ENCODE data around the gene ZNF831.
A peak's percentile ranks its signal among the peaks of the same experiment; 100 is the strongest.

ZNF831 gene

GRCh38 chr20:59170406-59171349 lies 7.1 kb downstream of the ZNF831 start:
- no peak overlapping the region for H3K4me3 Mint-ChIP-seq
- CTCF ChIA-PET = interaction anchor here (0.9 to 1.6 kb wide), 3 partner anchors 9 to 82 kb away, joined by 3 to 5 read pairs (median 3); no protein-coding TSS in a partner anchor
- H3K36me3 Mint-ChIP-seq = peaks cover 65% of the 10 kb centered on the region
- peak overlapping the region; percentile 46 for H3K27ac Mint-ChIP-seq
- peaks cover 16% of the 10 kb centered on the region for H3K9me3 Mint-ChIP-seq
- peaks cover 80% of the 10 kb centered on the region for H3K4me1 Mint-ChIP-seq
- H3K27me3 Mint-ChIP-seq = no peaks in the 10 kb centered on the region
- DNase-seq = no peak

- Mint-ChIP-seq H3K9me3 (peaks cover 16% of the 10 kb centered on the region), H3K27me3 (no peaks in the 10 kb centered on the region), H3K27ac (no peak overlapping the region), H3K4me1 (peaks cover 79% of the 10 kb centered on the region), H3K4me3 (no peak overlapping the region), H3K36me3 (peaks cover 70% of the 10 kb centered on the region)
- DNase-seq = no peak
- CTCF ChIA-PET = interaction anchor here (2.3 kb wide), 1 partner anchor 35 kb away, joined by 9 read pairs; no protein-coding TSS in a partner anchor
Measured at GRCh38 chr20:59171986-59172385, 8.4 kb downstream of the ZNF831 start.

GRCh38 chr20:59173938-59174491 lies 10.4 kb downstream of the ZNF831 start:
- H3K27ac Mint-ChIP-seq = no peak overlapping the region
- no peaks in the 10 kb centered on the region for H3K27me3 Mint-ChIP-seq
- DNase-seq = no peak
- peaks cover 79% of the 10 kb centered on the region for H3K4me1 Mint-ChIP-seq
- peaks cover 75% of the 10 kb centered on the region for H3K36me3 Mint-ChIP-seq
- H3K4me3 Mint-ChIP-seq = no peak overlapping the region
- H3K9me3 Mint-ChIP-seq = peaks cover 12% of the 10 kb centered on the region
- CTCF ChIA-PET = interaction anchor here (0.9 to 2.3 kb wide), 5 partner anchors 9 to 86 kb away, joined by 3 to 9 read pairs (median 5); no protein-coding TSS in a partner anchor

- CTCF ChIA-PET = interaction anchor here (0.7 to 1.2 kb wide), 3 partner anchors 11 to 91 kb away, joined by 3 to 4 read pairs (median 3); no protein-coding TSS in a partner anchor
- peaks cover 5% of the 10 kb centered on the region for H3K9me3 Mint-ChIP-seq
- no peaks in the 10 kb centered on the region for H3K27me3 Mint-ChIP-seq
- DNase-seq = no peak
- no peak overlapping the region for H3K27ac Mint-ChIP-seq
- peaks cover 74% of the 10 kb centered on the region for H3K4me1 Mint-ChIP-seq
- peaks cover 70% of the 10 kb centered on the region for H3K36me3 Mint-ChIP-seq
- no peak overlapping the region for H3K4me3 Mint-ChIP-seq
Measured at GRCh38 chr20:59175002-59175401, 11.4 kb downstream of the ZNF831 start.

GRCh38 chr20:59175861-59176260 lies 12.2 kb downstream of the ZNF831 start:
- peaks cover 67% of the 10 kb centered on the region for H3K4me1 Mint-ChIP-seq
- CTCF ChIA-PET = interaction anchor here (0.6 to 1.2 kb wide), 2 partner anchors 10 to 32 kb away, joined by 3 read pairs; no protein-coding TSS in a partner anchor
- DNase-seq = no peak
- H3K27ac Mint-ChIP-seq = no peak overlapping the region
- no peaks in the 10 kb centered on the region for H3K9me3 Mint-ChIP-seq
- peaks cover 68% of the 10 kb centered on the region for H3K36me3 Mint-ChIP-seq
- no peaks in the 10 kb centered on the region for H3K27me3 Mint-ChIP-seq
- no peak overlapping the region for H3K4me3 Mint-ChIP-seq

- Mint-ChIP-seq H3K36me3 (peaks cover 68% of the 10 kb centered on the region), H3K4me1 (peaks cover 66% of the 10 kb centered on the region), H3K27ac (peak overlapping the region; percentile 95), H3K4me3 (no peak overlapping the region), H3K9me3 (no peaks in the 10 kb centered on the region), H3K27me3 (no peaks in the 10 kb centered on the region)
- no peak for DNase-seq
- CTCF ChIA-PET = interaction anchor here (2.8 kb wide), 1 partner anchor 11 kb away, joined by 16 read pairs; no protein-coding TSS in a partner anchor
Measured at GRCh38 chr20:59176812-59177211, 13.2 kb downstream of the ZNF831 start.

- DNase-seq = peak; percentile 56
- no peaks in the 10 kb centered on the region for H3K27me3 Mint-ChIP-seq
- peak overlapping the region; percentile 95 for H3K27ac Mint-ChIP-seq
- H3K4me1 Mint-ChIP-seq = peaks cover 70% of the 10 kb centered on the region
- H3K9me3 Mint-ChIP-seq = no peaks in the 10 kb centered on the region
- CTCF ChIA-PET = interaction anchor here (0.7 to 2.8 kb wide), 8 partner anchors 9 to 107 kb away, joined by 3 to 16 read pairs (median 4); no protein-coding TSS in a partner anchor
- peaks cover 65% of the 10 kb centered on the region for H3K36me3 Mint-ChIP-seq
- H3K4me3 Mint-ChIP-seq = peak overlapping the region; percentile 21
Measured at GRCh38 chr20:59177266-59178250, 13.9 kb downstream of the ZNF831 start.

- Mint-ChIP-seq H3K36me3 (peaks cover 63% of the 10 kb centered on the region), H3K9me3 (no peaks in the 10 kb centered on the region), H3K4me3 (no peak overlapping the region), H3K4me1 (peaks cover 71% of the 10 kb centered on the region), H3K27ac (peak overlapping the region; percentile 56), H3K27me3 (no peaks in the 10 kb centered on the region)
- DNase-seq = no peak
- CTCF ChIA-PET = interaction anchor here (1.4 to 2.8 kb wide), 7 partner anchors 8 to 91 kb away, joined by 3 to 16 read pairs (median 4); no protein-coding TSS in a partner anchor
Measured at GRCh38 chr20:59178983-59179595, 15.5 kb downstream of the ZNF831 start.

- H3K36me3 Mint-ChIP-seq = peaks cover 69% of the 10 kb centered on the region
- CTCF ChIA-PET = interaction anchor here (1.0 to 2.1 kb wide), 3 partner anchors 9 to 97 kb away, joined by 3 to 4 read pairs (median 3); no protein-coding TSS in a partner anchor
- no peak for DNase-seq
- H3K9me3 Mint-ChIP-seq = no peaks in the 10 kb centered on the region
- H3K4me1 Mint-ChIP-seq = peaks cover 63% of the 10 kb centered on the region
- H3K27ac Mint-ChIP-seq = no peak overlapping the region
- no peak overlapping the region for H3K4me3 Mint-ChIP-seq
- H3K27me3 Mint-ChIP-seq = no peaks in the 10 kb centered on the region
Measured at GRCh38 chr20:59179988-59180387, 16.4 kb downstream of the ZNF831 start.

GRCh38 chr20:59181936-59182335 lies 18.3 kb downstream of the ZNF831 start:
- H3K4me1 Mint-ChIP-seq = peaks cover 45% of the 10 kb centered on the region
- H3K4me3 Mint-ChIP-seq = no peak overlapping the region

GRCh38 chr20:59182401-59183044 lies 18.9 kb downstream of the ZNF831 start:
- CTCF ChIA-PET = interaction anchor here (0.7 to 1.1 kb wide), 2 partner anchors 25 to 95 kb away, joined by 3 read pairs; no protein-coding TSS in a partner anchor
- Mint-ChIP-seq H3K9me3 (no peaks in the 10 kb centered on the region), H3K27ac (no peak overlapping the region), H3K36me3 (peaks cover 52% of the 10 kb centered on the region), H3K27me3 (no peaks in the 10 kb centered on the region), H3K4me1 (peaks cover 39% of the 10 kb centered on the region), H3K4me3 (no peak overlapping the region)
- no peak for DNase-seq

More at GRCh38 chr20:59181936-59182335, 18.3 kb downstream of the ZNF831 start:
- peaks cover 56% of the 10 kb centered on the region for H3K36me3 Mint-ChIP-seq
- H3K27ac Mint-ChIP-seq = no peak overlapping the region
- DNase-seq = no peak
- no peaks in the 10 kb centered on the region for H3K27me3 Mint-ChIP-seq
- no peaks in the 10 kb centered on the region for H3K9me3 Mint-ChIP-seq
- CTCF ChIA-PET = interaction anchor here (1.1 kb wide), 1 partner anchor 94 kb away, joined by 3 read pairs; no protein-coding TSS in a partner anchor

GRCh38 chr20:59183751-59184150 lies 20.1 kb downstream of the ZNF831 start:
- Mint-ChIP-seq H3K9me3 (no peaks in the 10 kb centered on the region), H3K4me1 (peaks cover 26% of the 10 kb centered on the region), H3K4me3 (no peak overlapping the region), H3K27me3 (no peaks in the 10 kb centered on the region), H3K27ac (no peak overlapping the region), H3K36me3 (peaks cover 42% of the 10 kb centered on the region)
- DNase-seq = no peak
- CTCF ChIA-PET = no interaction called here

Data from activated naive CD4-positive, alpha-beta T cell treated with anti-CD3 and anti-CD28 coated beads, Interleukin-2, amount 10 ng/mL, durations not matched to agents 7 days and 5 days (primary cell).